A549 (cell line): ENCODE results near the gene USP49. TPM values are rescaled to one million over a fixed set of nuclear protein-coding genes. Genes with fewer than 3 reads are reported as not detected.

ENCODE experiments used
- ATAC-seq, 2 experiments: fragments of 200-7000 bp in 1 of 2; fragments of >200 bp in 1 of 2; cut with Nextera tagmentation in 1 of 2; cut with Tn5 transposase in 1 of 2; 3 replicates each; pipeline versions ENCODE4 v1.8.0 to v1.9.1; 2018 to 2020; ENCODE audit warnings: mild to moderate bottlenecking in 1 of 2, moderate library complexity in 1 of 2
- CTCF ChIA-PET: fragments of 300-600 bp; sonication (Branson Sonifier 250); formaldehyde crosslinking; extraction: SDS; loops from one replicate; lab custom pipeline; 2021; ENCODE audit warnings: antibody characterized with exemption, inconsistent platforms; lab: Yijun Ruan, JAX
- POLR2A ChIA-PET: fragments of 350-600 bp; formaldehyde crosslinking; extraction: SDS; loops from one replicate; lab custom pipeline; 2021; ENCODE audit warnings: antibody characterized with exemption, inconsistent platforms; lab: Yijun Ruan, JAX
- DNase-seq, 2 experiments: peaks; one replicate each; pipeline versions ENCODE4 v3.0.0 to v3.0.0-alpha.2; 2011 to 2016; ENCODE audit warnings: low read depth in 1 of 2, low spot score in 1 of 2
- FAIRE-seq: peaks from 2 replicates; lab custom pipeline; 2011; peaks lifted over from hg19 to GRCh38; lab: Jason Lieb, UNC
- H3K27ac ChIP-seq, 2 experiments: fragments of >200 bp; sonication (Bioruptor Twin); formaldehyde crosslinking; 3 replicates each; pipeline ENCODE4 v1.5.1; 2016 to 2017
- H3K4me1 ChIP-seq: fragments of >200 bp; sonication (Bioruptor Twin); formaldehyde crosslinking; 3 replicates; pipeline ENCODE4 v1.6.1; 2016
- H3K4me2 ChIP-seq: fragments of >200 bp; sonication (Bioruptor Twin); formaldehyde crosslinking; 3 replicates; pipeline ENCODE4 v1.6.1; 2016
- H3K4me3 ChIP-seq: fragments of >200 bp; sonication (Bioruptor Twin); formaldehyde crosslinking; 3 replicates; pipeline ENCODE4 v1.5.1; 2016
- H3K9me3 ChIP-seq: fragments of >200 bp; sonication (Bioruptor Twin); formaldehyde crosslinking; 3 replicates; pipeline ENCODE4 v1.6.1; 2016
- CEBPB ChIP-seq, 2 experiments: fragments of >200 bp in 1 of 2; sonication (Bioruptor Twin) in 1 of 2; formaldehyde crosslinking in 1 of 2; IDR thresholded peaks; 2 replicates each; pipeline ENCODE4 v1.6.1; 2012 to 2016
- CHD2 ChIP-seq: fragments of 150-350 bp; IDR thresholded peaks from 2 replicates; pipeline ENCODE4 v1.6.1; 2014; ENCODE audit warnings: low read length; ENCODE audit not compliant: partially characterized antibody
- CHD4 ChIP-seq: fragments of 200-600 bp; sonication (generic); IDR thresholded peaks from 2 replicates; pipeline ENCODE4 v1.6.1; 2016; ENCODE audit warnings: antibody characterized with exemption, mild to moderate bottlenecking, borderline replicate concordance
- EHF ChIP-seq: fragments of 250-450 bp; sonication (Bioruptor Pico); IDR thresholded peaks from 2 replicates; pipeline ENCODE4 v1.5.0; 2020; ENCODE audit warnings: mild to moderate bottlenecking
- EP300 ChIP-seq, 2 experiments: fragments of >200 bp; sonication (Bioruptor Twin); formaldehyde crosslinking; IDR thresholded peaks; 2 replicates in 1 of 2; 3 replicates in 1 of 2; pipeline ENCODE4 v1.6.1; 2016 to 2017
- ESRRA ChIP-seq: fragments of 150-350 bp; IDR thresholded peaks from 2 replicates; pipeline ENCODE4 v1.6.1; 2014; ENCODE audit warnings: mild to moderate bottlenecking, low read length, borderline replicate concordance
- HES2 ChIP-seq: fragments of >200 bp; sonication (Bioruptor Twin); formaldehyde crosslinking; IDR thresholded peaks from 2 replicates; pipeline ENCODE4 v1.6.1; 2016
- HOXB5 ChIP-seq: fragments of 250-450 bp; sonication (Bioruptor Pico); IDR thresholded peaks from 2 replicates; pipeline ENCODE4 v1.5.0; 2020; ENCODE audit warnings: mild to moderate bottlenecking, moderate library complexity
- JUNB ChIP-seq: fragments of >200 bp; sonication (Bioruptor Twin); formaldehyde crosslinking; IDR thresholded peaks from 2 replicates; pipeline ENCODE4 v1.6.1; 2016
- KDM5A ChIP-seq: fragments of 200-600 bp; sonication (generic); IDR thresholded peaks from 2 replicates; pipeline ENCODE4 v1.6.1; 2016; ENCODE audit warnings: antibody characterized with exemption, mild to moderate bottlenecking
- MAFK ChIP-seq: fragments of 450-650 bp; IDR thresholded peaks from 2 replicates; pipeline ENCODE4 v1.6.1; 2014; ENCODE audit not compliant: partially characterized antibody
- NFE2L2 ChIP-seq: fragments of 150-350 bp; conservative IDR thresholded peaks from 2 replicates; pipeline ENCODE4 v1.6.1; 2014; ENCODE audit warnings: low read length
- NPAS2 ChIP-seq: fragments of 250-450 bp; sonication (Bioruptor Pico); IDR thresholded peaks from 2 replicates; pipeline ENCODE4 v1.8.0; 2022; ENCODE audit warnings: mild to moderate bottlenecking, moderate library complexity, borderline replicate concordance
- NR3C1 ChIP-seq: fragments of >200 bp; sonication (Bioruptor Twin); formaldehyde crosslinking; IDR thresholded peaks from 3 replicates; pipeline ENCODE4 v1.6.1; 2017
- PBX3 ChIP-seq: IDR thresholded peaks from 2 replicates; pipeline ENCODE4 v1.6.1; 2012
- PHF8 ChIP-seq: fragments of 200-600 bp; sonication (generic); IDR thresholded peaks from 2 replicates; pipeline ENCODE4 v1.6.1; 2016; ENCODE audit warnings: low read depth, mild to moderate bottlenecking, antibody characterized with exemption, moderate library complexity, borderline replicate concordance
- POLR2A ChIP-seq: IDR thresholded peaks from 2 replicates; pipeline ENCODE4 v1.6.1; 2012; ENCODE audit warnings: mild to moderate bottlenecking, low read length
- POLR2AphosphoS2 ChIP-seq: conservative IDR thresholded peaks from 2 replicates; pipeline ENCODE4 v1.6.1; 2012; ENCODE audit warnings: low read length, improper control_type of control experiment, inconsistent platforms
- RAD21 ChIP-seq, 2 experiments: fragments of >200 bp in 1 of 2; sonication (Bioruptor Twin) in 1 of 2; formaldehyde crosslinking in 1 of 2; IDR thresholded peaks in 1 of 2; conservative IDR thresholded peaks in 1 of 2; 2 replicates in 1 of 2; 3 replicates in 1 of 2; pipeline ENCODE4 v1.6.1; 2012 to 2018; ENCODE audit warnings: inconsistent platforms in 1 of 2
- RCOR1 ChIP-seq: fragments of 150-350 bp; IDR thresholded peaks from 2 replicates; pipeline ENCODE4 v1.6.1; 2014; ENCODE audit warnings: antibody characterized with exemption, low read length, low read depth
- REST ChIP-seq: fragments of 200-600 bp; sonication (generic); IDR thresholded peaks from 2 replicates; pipeline ENCODE4 v1.6.1; 2016; ENCODE audit warnings: antibody characterized with exemption, mild to moderate bottlenecking, moderate library complexity
- ZC3H11A ChIP-seq: fragments of 450-650 bp; IDR thresholded peaks from 2 replicates; pipeline ENCODE4 v1.6.1; 2014; ENCODE audit warnings: antibody characterized with exemption, mild to moderate bottlenecking
- ZNF302 ChIP-seq: fragments of 250-450 bp; sonication (Bioruptor Pico); IDR thresholded peaks from 2 replicates; pipeline ENCODE4 v1.9.0; 2021; ENCODE audit warnings: inconsistent platforms, mild to moderate bottlenecking, moderate library complexity
- WGBS: methylation state at CpG from one replicate; pipeline ENCODE4 v1.1.6; 2017; ENCODE audit errors: missing lambda C conversion rate; 5-methylcytosine and 5-hydroxymethylcytosine counted together
- polyA plus RNA-seq, 4 experiments: library from polyadenylated mRNA; depleted of rRNA in 3 of 4; stranded (reverse); fragments of >200 nt; fragmentation: RNase III in 1 of 4; extraction: RNeasy Plus Mini Kit Qiagen cat#74134 plus additional on column Dnase treatment in 1 of 4; gene quantifications; 2 replicates in 3 of 4; 3 replicates in 1 of 4; pipeline ENCODE4 v1.2.3, GENCODE V29; 2011 to 2017

USP49 gene
- polyA plus RNA-seq, 2 of the 4 experiments (the other 2 are of a cell fraction) = 2.9 to 4.3 TPM

- no peak for TF ChIP-seq REST
- TF ChIP-seq CEBPB (IDR thresholded peaks at IDR 0.05) = no peak
- TF ChIP-seq NPAS2 (CRISPR knock-in tag) = no peak
- TF ChIP-seq RCOR1 = no peak
- no peak for TF ChIP-seq NR3C1
- TF ChIP-seq PBX3 = no peak
Measured at GRCh38 chr6:41759905-41760579, 135.1 kb downstream of the USP49 start (continued).

GRCh38 chr6:41759106-41759904 lies 135.9 kb downstream of the USP49 start:
- no peak for ATAC-seq
- Histone ChIP-seq H3K9me3 (no peaks in the 10 kb centered on the region), H3K4me1 (no peaks in the 10 kb centered on the region), H3K27ac (no peak overlapping the region), H3K4me3 (no peak overlapping the region), H3K4me2 (no peak overlapping the region)
- POLR2A ChIA-PET = no interaction called here
- no peak for DNase-seq
- 67% methylated on average over 8 of the region's 13 CpGs for WGBS
- no peak for FAIRE-seq
- CTCF ChIA-PET = interaction anchor here (1.2 kb wide), 2 partner anchors 8 to 54 kb away, joined by 3 to 4 read pairs; no protein-coding TSS in a partner anchor
- TF ChIP-seq CEBPB (IDR thresholded peaks at IDR 0.05) (no peak), RCOR1 (no peak), EHF (CRISPR knock-in tag) (no peak), NPAS2 (CRISPR knock-in tag) (no peak), RAD21 (conservative IDR thresholded peaks at IDR 0.05 in 1 of 2, IDR thresholded peaks at IDR 0.05 in 1 of 2) (no peak), NFE2L2 (no peak), POLR2AphosphoS2 (no peak), KDM5A (no peak)

- ATAC-seq (no peak), DNase-seq (no peak), FAIRE-seq (no peak)
- no peaks in the 10 kb centered on the region for H3K4me1 ChIP-seq
- H3K27ac ChIP-seq = no peak overlapping the region
- ChIA-PET CTCF (interaction anchor here (1.2 kb wide), 2 partner anchors 54 to 391 kb away, joined by 3 to 4 read pairs; no protein-coding TSS in a partner anchor), POLR2A (no interaction called here)
- no peaks in the 10 kb centered on the region for H3K9me3 ChIP-seq
- H3K4me3 ChIP-seq = no peak overlapping the region
- 91% methylated on average over 6 of the region's 6 CpGs for WGBS
- no peak overlapping the region for H3K4me2 ChIP-seq
- TF ChIP-seq REST = no peak
- no peak for TF ChIP-seq POLR2AphosphoS2
- TF ChIP-seq CHD2 = no peak
- no peak for TF ChIP-seq ESRRA
- no peak for TF ChIP-seq POLR2A
- no peak for TF ChIP-seq PHF8
- no peak for TF ChIP-seq MAFK
- no peak for TF ChIP-seq EP300 (IDR thresholded peaks at IDR 0.05)
- TF ChIP-seq ZC3H11A = no peak
- TF ChIP-seq NFE2L2 = no peak
- no peak for TF ChIP-seq JUNB
- no peak for TF ChIP-seq CHD4
- no peak for TF ChIP-seq RAD21 (conservative IDR thresholded peaks at IDR 0.05 in 1 of 2, IDR thresholded peaks at IDR 0.05 in 1 of 2)
- TF ChIP-seq HES2 = no peak
- TF ChIP-seq CEBPB (IDR thresholded peaks at IDR 0.05) = no peak
- TF ChIP-seq HOXB5 (CRISPR knock-in tag) = no peak
- no peak for TF ChIP-seq ZNF302 (CRISPR knock-in tag)
Measured at GRCh38 chr6:41758641-41759035, 136.5 kb downstream of the USP49 start.
